DND-41 (cell line): Measurements from ENCODE around the gene MMP20.
A peak's percentile ranks its signal among the peaks of the same experiment; 100 is the strongest.

ENCODE experiments used
- ATAC-seq: fragments of 200-7000 bp; cut with Tn5 transposase; 3 replicates; pipeline ENCODE4 v1.9.1; 2021; ENCODE audit warnings: low read depth; ENCODE audit not compliant: insufficient read depth
- DNase-seq: peaks from one replicate; pipeline ENCODE4 v3.0.0-alpha.2; 2020
- H2AFZ ChIP-seq: 2 replicates; pipeline ENCODE4 v1.6.0; 2012; ENCODE audit warnings: low read depth, low read length
- H3K27ac ChIP-seq: 2 replicates; pipeline ENCODE4 v1.5.1; 2012; ENCODE audit warnings: low read length, inconsistent platforms
- H3K27me3 ChIP-seq: fragments of 200-600 bp; sonication (generic); 2 replicates; pipeline ENCODE4 v1.6.0; 2012; ENCODE audit warnings: low read length, mild to moderate bottlenecking, inconsistent platforms; ENCODE audit not compliant: insufficient read depth, poor library complexity
- H3K36me3 ChIP-seq: 2 replicates; pipeline ENCODE4 v1.5.1; 2012; ENCODE audit warnings: low read length, inconsistent platforms; ENCODE audit not compliant: insufficient read depth
- H3K4me1 ChIP-seq: 2 replicates; pipeline ENCODE4 v1.5.1; 2012; ENCODE audit warnings: mild to moderate bottlenecking, low read length; ENCODE audit not compliant: insufficient read depth
- H3K4me2 ChIP-seq: 2 replicates; pipeline ENCODE4 v1.6.0; 2012; ENCODE audit warnings: mild to moderate bottlenecking, moderate library complexity, low read length, inconsistent platforms; ENCODE audit not compliant: insufficient read depth
- H3K4me3 ChIP-seq, 2 experiments: fragments of 200-600 bp in 1 of 2; shearing (Covaris generic) in 1 of 2; 2 replicates each; pipeline ENCODE4 v1.5.1; 2012 to 2016; ENCODE audit warnings: inconsistent platforms in 2 of 2, low read length in 2 of 2, mild to moderate bottlenecking in 2 of 2, low read depth in 1 of 2, moderate library complexity in 1 of 2
- H3K79me2 ChIP-seq: 2 replicates; pipeline ENCODE4 v1.6.0; 2012; ENCODE audit warnings: low read length, inconsistent platforms; ENCODE audit not compliant: insufficient read depth
- H3K9ac ChIP-seq: 2 replicates; pipeline ENCODE4 v1.6.0; 2012; ENCODE audit warnings: low read depth, mild to moderate bottlenecking, inconsistent platforms, low read length, moderate library complexity
- H3K9me3 ChIP-seq: 2 replicates; pipeline ENCODE4 v1.5.1; 2012; ENCODE audit warnings: low read length, moderate library complexity, mild to moderate bottlenecking, inconsistent platforms; ENCODE audit not compliant: insufficient read depth, severe bottlenecking
- H4K20me1 ChIP-seq: 2 replicates; pipeline ENCODE4 v1.6.0; 2012; ENCODE audit warnings: low read length; ENCODE audit not compliant: insufficient read depth
- CTCF ChIP-seq: IDR thresholded peaks from 2 replicates; pipeline ENCODE4 v1.5.1; 2012; ENCODE audit warnings: borderline replicate concordance, low read length, moderate library complexity, mild to moderate bottlenecking; ENCODE audit not compliant: poor library complexity, severe bottlenecking; ENCODE audit errors: extremely low read depth
- EZH2 ChIP-seq: IDR thresholded peaks from 3 replicates; pipeline ENCODE4 v1.6.1; 2012; ENCODE audit warnings: borderline replicate concordance, low read depth, mild to moderate bottlenecking, moderate library complexity, low read length, inconsistent platforms; ENCODE audit not compliant: severe bottlenecking

MMP20 gene

GRCh38 chr11:102614485-102614884 lies 10.6 kb downstream of the MMP20 start:
- Histone ChIP-seq H3K27ac (no peak overlapping the region), H3K9me3 (no peaks in the 10 kb centered on the region), H3K4me2 (no peak overlapping the region), H2AFZ (no peak overlapping the region), H3K27me3 (no peaks in the 10 kb centered on the region), H3K4me3 (no peak overlapping the region), H3K79me2 (no peaks in the 10 kb centered on the region), H4K20me1 (no peaks in the 10 kb centered on the region), H3K9ac (no peak overlapping the region), H3K4me1 (no peaks in the 10 kb centered on the region), H3K36me3 (no peaks in the 10 kb centered on the region)
- DNase-seq (no peak), ATAC-seq (no peak)
- TF ChIP-seq EZH2: no peak
- TF ChIP-seq CTCF: peak; percentile 31

- DNase-seq (no peak), ATAC-seq (no peak)
- Histone ChIP-seq H3K27ac (no peak overlapping the region), H3K4me2 (no peak overlapping the region), H3K9ac (no peak overlapping the region), H3K9me3 (no peaks in the 10 kb centered on the region), H3K4me3 (no peak overlapping the region), H2AFZ (no peak overlapping the region), H3K27me3 (no peaks in the 10 kb centered on the region), H3K4me1 (no peaks in the 10 kb centered on the region), H3K79me2 (no peaks in the 10 kb centered on the region), H3K36me3 (no peaks in the 10 kb centered on the region), H4K20me1 (no peaks in the 10 kb centered on the region)
- TF ChIP-seq EZH2 (no peak), CTCF (no peak)
Measured at GRCh38 chr11:102614031-102614430, 11.1 kb downstream of the MMP20 start.

- no peaks in the 10 kb centered on the region for H3K9me3 ChIP-seq
- no peak overlapping the region for H3K9ac ChIP-seq
- no peaks in the 10 kb centered on the region for H3K79me2 ChIP-seq
- H3K4me2 ChIP-seq: no peak overlapping the region
- H3K27me3 ChIP-seq: no peaks in the 10 kb centered on the region
- no peak for TF ChIP-seq EZH2
- no peak for TF ChIP-seq CTCF
- no peaks in the 10 kb centered on the region for H3K4me1 ChIP-seq
- H2AFZ ChIP-seq: no peak overlapping the region
- ATAC-seq: no peak
- no peak for DNase-seq
- H3K4me3 ChIP-seq: no peak overlapping the region
- no peaks in the 10 kb centered on the region for H4K20me1 ChIP-seq
- H3K36me3 ChIP-seq: no peaks in the 10 kb centered on the region
- no peak overlapping the region for H3K27ac ChIP-seq
Measured at GRCh38 chr11:102613450-102613849, 11.7 kb downstream of the MMP20 start.

GRCh38 chr11:102611291-102611690 lies 13.8 kb downstream of the MMP20 start:
- Histone ChIP-seq H3K27me3 (peaks cover 2% of the 10 kb centered on the region), H3K4me1 (no peaks in the 10 kb centered on the region), H3K9me3 (no peaks in the 10 kb centered on the region), H2AFZ (no peak overlapping the region), H3K27ac (no peak overlapping the region), H3K9ac (no peak overlapping the region), H3K36me3 (no peaks in the 10 kb centered on the region), H3K79me2 (no peaks in the 10 kb centered on the region), H3K4me2 (no peak overlapping the region), H3K4me3 (no peak overlapping the region), H4K20me1 (no peaks in the 10 kb centered on the region)
- ATAC-seq: no peak
- TF ChIP-seq EZH2 (no peak), CTCF (no peak)
- no peak for DNase-seq
